HG02759 (cell line): Measurements from ENCODE around the gene TUBGCP2.
"Not testable (repeated sequence)": the region's sequence is repeated elsewhere in the genome, so short reads cannot be mapped to it uniquely, and the experiment has no call there.

Experiments
- ATAC-seq: cut with Tn5 transposase; IDR thresholded peaks from one replicate; pipeline ENCODE4 v1.9.1; 2021; ENCODE audit warnings: mild to moderate bottlenecking, moderate library complexity; ENCODE audit not compliant: unreplicated experiment

Gene TUBGCP2

GRCh38 chr10:133235265-133235855 is 73.3 kb downstream of the TUBGCP2 start:
- no peak for ATAC-seq

DNA sequence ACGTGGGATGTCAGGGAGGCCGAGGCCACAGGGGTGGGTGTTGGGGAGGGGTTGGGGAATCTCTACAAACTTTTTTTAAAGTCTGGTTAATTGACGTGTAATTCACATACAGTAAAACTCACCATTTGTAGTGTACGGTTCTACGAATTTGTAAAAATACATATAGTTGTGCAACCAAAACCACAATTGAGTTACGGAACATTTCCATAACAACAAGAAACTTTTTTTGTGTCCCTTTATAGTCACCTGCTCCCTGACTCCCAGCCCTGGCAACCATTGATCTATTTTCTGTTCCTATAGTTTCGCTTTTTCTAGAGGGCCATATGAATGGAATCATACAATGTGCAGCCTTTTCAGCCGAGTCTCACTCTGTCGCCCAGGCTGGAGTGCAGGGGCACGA is 73.9 kb downstream of the TUBGCP2 start:
- ATAC-seq = not testable (repeated sequence)

DNA sequence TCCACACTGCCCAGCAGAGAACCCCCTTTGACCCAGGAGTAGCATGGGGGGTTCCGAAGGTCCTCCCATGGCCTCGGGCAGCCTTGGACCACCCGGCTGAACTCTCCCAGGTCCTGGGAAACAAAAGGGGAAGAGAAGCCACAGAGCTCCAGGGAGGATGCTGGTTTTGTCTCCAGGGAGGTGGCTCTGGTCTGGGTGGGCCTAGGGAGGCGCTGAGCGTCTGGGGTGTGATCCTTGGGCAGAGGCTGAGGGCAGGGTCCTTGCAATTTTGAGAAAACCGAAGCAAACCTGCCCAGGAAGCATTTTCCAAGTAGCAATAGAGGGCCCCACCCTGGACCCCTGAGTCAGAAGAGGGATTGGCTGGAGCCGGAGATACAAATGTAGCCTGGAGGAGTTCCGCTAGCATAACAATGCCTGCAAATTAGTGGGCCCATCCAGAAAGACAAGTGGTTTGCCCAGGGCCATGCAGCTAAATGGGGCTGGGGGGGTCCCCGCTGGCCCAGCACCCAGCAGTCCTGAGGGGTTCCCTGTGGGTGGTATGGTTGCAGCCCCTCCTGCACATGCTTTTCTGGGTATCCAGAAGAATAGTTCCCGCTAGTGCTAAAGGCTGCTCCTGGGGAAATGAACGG is 76.6 kb downstream of the TUBGCP2 start:
- ATAC-seq = no peak

- ATAC-seq = no peak
Observed at GRCh38 chr10:133231244-133231945, 77.3 kb downstream of the TUBGCP2 start.

DNA sequence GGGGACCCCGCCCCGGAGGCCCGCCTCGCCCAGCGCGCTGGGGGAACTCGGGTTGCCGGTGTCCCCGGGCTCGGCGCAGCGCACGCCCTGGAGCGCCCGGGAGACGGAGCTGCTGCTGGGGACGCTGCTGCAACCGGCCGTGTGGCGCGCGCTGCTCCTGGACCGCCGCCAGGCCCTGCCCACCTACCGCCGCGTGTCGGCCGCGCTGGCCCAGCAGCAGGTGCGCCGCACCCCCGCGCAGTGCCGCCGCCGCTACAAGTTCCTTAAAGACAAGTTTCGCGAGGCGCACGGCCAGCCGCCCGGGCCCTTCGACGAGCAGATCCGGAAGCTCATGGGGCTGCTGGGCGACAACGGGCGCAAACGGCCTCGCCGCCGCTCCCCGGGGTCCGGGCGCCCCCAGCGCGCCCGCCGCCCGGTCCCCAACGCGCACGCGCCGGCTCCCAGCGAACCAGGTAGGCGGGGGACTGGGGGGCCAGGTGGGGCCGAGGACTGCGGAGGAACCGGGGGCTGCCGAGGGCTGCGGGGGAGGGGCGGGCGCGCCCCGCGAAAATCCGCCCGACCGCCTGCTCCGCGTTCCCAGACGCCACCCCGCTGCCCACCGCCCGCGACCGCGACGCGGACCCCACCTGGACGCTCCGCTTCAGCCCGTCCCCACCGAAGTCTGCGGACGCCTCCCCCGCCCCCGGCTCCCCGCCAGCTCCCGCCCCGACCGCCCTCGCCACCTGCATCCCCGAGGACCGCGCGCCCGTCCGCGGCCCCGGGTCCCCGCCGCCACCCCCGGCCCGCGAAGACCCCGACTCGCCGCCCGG is 78.1 kb downstream of the TUBGCP2 start:
- no peak for ATAC-seq

GRCh38 chr10:133230044-133230361 is 78.7 kb downstream of the TUBGCP2 start, which contains the start of gene UTF1:
UTF1 (plus strand) TSS chr10:133230217; CDS start chr10:133230289, 72 bp downstream.
- no peak for ATAC-seq

- no peak for ATAC-seq
Observed at GRCh38 chr10:133229265-133230043, 79.2 kb downstream of the TUBGCP2 start.
